GM10266 (cell line): ENCODE data around the gene PTPRH.

ENCODE experiments used
- DNase-seq: peaks from one replicate; pipeline ENCODE4 v3.0.0; 2012; ENCODE audit errors: extremely low spot score
- CTCF ChIP-seq: IDR thresholded peaks from 2 replicates; pipeline ENCODE4 v1.5.1; 2012; ENCODE audit warnings: mild to moderate bottlenecking, low read depth; ENCODE audit not compliant: control insufficient read depth, insufficient read depth; ENCODE audit errors: missing control alignments

The PTPRH gene

DNA sequence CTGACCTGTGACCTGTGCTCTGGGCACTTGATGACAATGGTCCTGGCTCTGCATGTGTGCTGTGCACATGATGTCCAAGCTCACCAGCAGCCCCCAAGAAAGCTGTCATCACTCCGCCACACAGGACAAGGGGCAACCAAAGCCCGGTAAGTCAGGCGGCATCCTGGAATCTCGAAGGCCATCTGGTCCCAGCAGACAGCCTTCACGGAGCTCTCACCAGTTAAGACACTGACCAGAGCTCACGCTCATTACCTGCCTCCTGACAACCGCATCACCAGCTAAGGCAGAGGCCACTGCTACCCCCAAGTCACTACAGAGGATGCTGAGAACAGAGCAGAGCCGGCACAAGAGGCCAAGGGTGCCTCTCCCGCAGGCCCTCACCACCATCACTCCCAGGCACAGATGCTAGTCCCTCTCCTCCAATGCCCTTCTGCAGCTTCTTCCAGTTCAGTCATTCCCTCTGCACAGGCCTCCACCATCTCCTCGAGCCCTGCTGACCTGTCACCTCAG lies 38.9 kb upstream of the PTPRH start:
- DNase-seq, result no peak
- TF ChIP-seq CTCF, result no peak

GRCh38 chr19:55247621-55248099 lies 38.4 kb upstream of the PTPRH start:
- TF ChIP-seq CTCF, result no peak
- no peak for DNase-seq

GRCh38 chr19:55246462-55247451 lies 37.5 kb upstream of the PTPRH start:
- no peak for TF ChIP-seq CTCF
- no peak for DNase-seq

DNA sequence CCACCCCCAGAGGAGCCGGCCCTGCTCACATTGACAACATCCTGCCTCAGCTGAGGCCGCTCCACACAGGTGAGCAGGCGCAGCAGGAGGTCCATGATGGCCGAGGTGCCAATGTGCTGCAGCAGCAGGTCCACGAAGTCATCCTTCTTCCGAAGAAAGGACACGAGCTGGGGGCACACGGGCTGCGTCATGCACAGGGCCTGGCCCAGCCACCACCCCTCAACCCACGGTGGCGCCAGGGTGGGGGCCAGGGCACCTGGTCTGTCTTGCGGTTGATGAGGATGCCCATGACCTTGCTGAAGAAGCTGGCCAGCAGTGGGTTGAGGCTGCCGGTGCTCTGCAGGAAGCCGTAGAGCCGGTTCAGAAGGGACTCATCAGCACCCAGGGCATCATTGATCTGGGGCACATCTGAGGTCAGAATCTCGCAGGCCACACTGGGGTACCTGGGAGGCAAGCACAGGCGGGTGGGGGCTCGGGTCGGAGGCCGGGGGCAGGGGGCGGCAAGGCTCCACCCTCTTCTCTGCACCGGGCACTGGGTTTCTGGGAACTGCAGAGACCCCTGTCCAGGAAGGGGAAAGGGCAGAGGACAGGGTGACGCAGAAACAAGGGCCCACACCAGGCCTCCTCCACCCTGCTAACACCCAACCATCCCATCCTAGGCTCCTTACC lies 36.1 kb upstream of the PTPRH start:
- no peak for DNase-seq
- TF ChIP-seq CTCF, result no peak

DNA sequence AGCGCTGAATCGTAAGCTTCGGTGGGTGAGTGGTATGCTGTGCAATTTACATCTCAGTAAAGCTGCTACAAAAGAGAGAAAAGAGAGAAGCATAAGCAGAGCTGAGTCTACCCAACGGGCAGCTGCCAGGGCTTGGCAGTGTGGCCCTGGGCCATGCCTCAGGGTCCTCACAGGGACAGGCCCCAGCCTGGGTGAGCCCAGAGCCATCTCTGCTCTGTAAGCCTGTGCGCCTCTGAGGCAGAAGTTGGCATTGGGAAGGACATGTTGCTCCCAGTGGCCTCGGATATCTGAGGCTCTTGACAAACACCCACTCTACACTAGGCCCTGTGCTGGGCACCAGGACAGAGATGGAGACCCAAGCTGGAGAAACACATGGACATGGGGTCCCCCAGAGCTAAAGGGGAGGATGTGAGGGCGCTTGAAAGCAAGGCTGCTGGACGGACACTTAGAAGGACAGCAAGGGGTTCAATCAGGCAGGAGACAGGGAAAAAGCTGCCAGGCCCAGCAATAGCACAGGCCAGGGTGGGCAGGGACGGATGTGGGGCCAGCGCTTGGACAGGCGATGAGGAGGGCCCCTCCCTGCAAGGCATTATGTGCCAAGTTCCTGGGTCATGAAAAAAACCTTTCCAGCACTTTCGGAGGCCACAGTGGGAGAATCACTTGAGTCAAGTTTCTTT lies 34.8 kb upstream of the PTPRH start:
- DNase-seq, result no peak
- no peak for TF ChIP-seq CTCF

DNA sequence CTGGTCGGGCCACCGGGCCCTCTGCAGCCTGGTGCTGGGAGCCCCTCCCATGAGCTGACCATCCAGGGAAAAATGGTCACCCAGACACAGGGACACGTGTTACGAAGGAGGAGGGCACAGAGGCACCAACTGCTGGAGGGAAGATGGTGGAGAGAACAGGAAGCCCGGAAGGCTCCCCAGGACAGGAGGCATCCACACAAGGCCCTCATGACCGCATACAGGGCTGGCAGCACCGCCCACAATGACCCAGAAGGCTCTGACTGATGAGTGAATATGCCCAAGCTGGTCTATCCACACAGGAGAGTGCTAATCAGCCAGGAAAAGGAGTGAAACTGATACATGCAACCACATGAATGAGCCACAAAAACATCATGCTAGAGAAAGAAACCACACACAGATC lies 33.2 kb upstream of the PTPRH start:
- TF ChIP-seq CTCF, result no peak
- no peak for DNase-seq
